Epithelial cell of proximal tubule (primary cell): ENCODE data around the gene MT1X. TPM values are rescaled to one million over a fixed set of nuclear protein-coding genes. Genes with fewer than 3 reads are reported as not detected.

Experiments
- DNase-seq: peaks from one replicate; pipeline ENCODE4 v3.0.0-alpha.2; 2011; ENCODE audit warnings: low read depth
- H3K4me3 ChIP-seq: 2 replicates; pipeline ENCODE4 v1.5.1; 2011; ENCODE audit warnings: low read depth, mild to moderate bottlenecking, low read length
- CTCF ChIP-seq: conservative IDR thresholded peaks from 2 replicates; pipeline ENCODE4 v1.5.1; 2012; ENCODE audit warnings: low read depth, mild to moderate bottlenecking, low read length
- total RNA-seq: library from RNA; depleted of rRNA; stranded (reverse); fragments of >200 nt; gene quantifications from 2 replicates; pipeline ENCODE4 v1.2.3, GENCODE V29; 2015

Gene MT1X
- 87.8 and 132 TPM in 2 replicates for total RNA-seq

- H3K4me3 ChIP-seq, result peak within 1 kb of the TSS; percentile 97
- no peak for TF ChIP-seq CTCF
- DNase-seq, result peak; percentile 43
These were observed at the start of gene MT1X for GRCh38 chr16:56681939-56682702. Gene MT1X, plus strand, starts transcription at chr16:56682470. Its CDS starts 71 bp downstream, at chr16:56682541.

- no peak for DNase-seq
- no peak for TF ChIP-seq CTCF
- peak overlapping the region; percentile 60 for H3K4me3 ChIP-seq
These were observed 49.4 kb upstream of the MT1X start for GRCh38 chr16:56632848-56633365.

- TF ChIP-seq CTCF, result no peak
- DNase-seq, result no peak
- peak overlapping the region; percentile 60 for H3K4me3 ChIP-seq
These were observed 48.7 kb upstream of the MT1X start for GRCh38 chr16:56633535-56633934.

- DNase-seq, result no peak
- H3K4me3 ChIP-seq, result no peak overlapping the region
These were observed 47.4 kb upstream of the MT1X start for GRCh38 chr16:56634715-56635440.

GRCh38 chr16:56635441-56635967 is 46.8 kb upstream of the MT1X start:
- H3K4me3 ChIP-seq, result no peak overlapping the region

More at GRCh38 chr16:56634715-56635440, 47.4 kb upstream of the MT1X start:
- TF ChIP-seq CTCF, result no peak

More at GRCh38 chr16:56635441-56635967, 46.8 kb upstream of the MT1X start:
- no peak for DNase-seq
- TF ChIP-seq CTCF, result no peak
